ENCODE data around the gene RCOR2.

The RCOR2 gene

DNA sequence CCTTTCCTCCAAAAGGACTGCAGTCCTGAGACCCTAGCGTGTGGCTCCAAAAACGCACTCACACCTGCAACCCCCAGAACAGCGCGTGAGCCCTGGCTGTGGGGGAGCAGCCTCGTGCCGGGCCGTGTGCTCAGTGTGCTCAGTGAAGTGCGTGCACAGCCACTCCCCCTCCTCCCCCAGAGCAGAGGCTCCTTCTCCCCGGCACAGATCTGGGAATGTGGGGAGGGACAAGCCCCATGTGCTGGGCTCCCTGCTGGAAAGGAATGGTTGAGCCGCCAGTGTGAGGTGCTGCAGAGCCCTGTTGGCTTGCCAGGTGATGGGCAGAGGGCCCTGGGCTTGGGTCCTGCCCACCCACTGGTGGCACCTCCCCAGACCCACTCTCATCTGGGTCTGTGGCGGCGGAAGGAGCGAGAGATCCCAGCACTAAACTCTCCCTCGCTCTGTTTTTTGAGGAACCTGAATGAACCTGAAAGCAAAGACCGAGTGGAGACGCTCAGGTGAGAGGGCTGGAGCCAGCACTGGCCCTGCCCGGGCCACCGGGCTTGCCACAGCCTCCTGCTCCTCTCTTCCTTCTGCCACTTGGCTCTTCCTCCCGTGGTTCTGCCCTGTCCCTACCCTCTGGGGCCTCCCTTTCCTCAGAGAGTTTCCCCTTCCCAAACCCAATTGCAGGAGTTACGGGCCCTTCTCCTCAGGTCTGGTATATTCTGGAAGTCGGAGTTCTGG lies 9.0 kb downstream of the RCOR2 start:
- DNase-seq (ENCODE audit: low read depth) = no peak

GRCh38 chr11:63907063-63907462 lies 9.9 kb downstream of the RCOR2 start:
- no peak for DNase-seq (ENCODE audit: low read depth)

- DNase-seq (ENCODE audit: low read depth) = peak; percentile 26
Observed at GRCh38 chr11:63906585-63906984, 10.4 kb downstream of the RCOR2 start.

DNA sequence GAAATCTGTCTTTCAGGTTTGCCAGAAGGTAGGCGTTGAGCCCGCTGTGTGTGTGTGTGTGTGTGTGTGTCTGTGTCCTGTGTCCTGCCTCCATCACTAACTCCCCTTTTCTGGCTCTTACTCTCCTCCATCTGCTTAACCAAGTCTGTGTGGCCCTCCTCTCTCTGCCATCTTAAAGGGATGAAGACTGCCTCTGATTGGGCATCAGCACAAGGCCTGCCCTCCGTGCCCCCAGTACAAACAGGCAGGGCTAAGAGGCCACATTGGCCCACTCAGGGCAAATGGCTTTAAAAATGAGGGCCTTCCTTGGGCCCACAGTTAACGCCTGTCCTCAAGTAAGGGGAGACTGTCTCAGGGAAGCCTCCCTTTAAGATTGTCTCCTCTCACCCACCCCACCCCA lies 10.9 kb downstream of the RCOR2 start:
- no peak for DNase-seq (ENCODE audit: low read depth)

GRCh38 chr11:63905179-63905578 lies 11.8 kb downstream of the RCOR2 start:
- DNase-seq (ENCODE audit: low read depth) = no peak

- no peak for DNase-seq (ENCODE audit: low read depth)
Observed at GRCh38 chr11:63904743-63905142, 12.2 kb downstream of the RCOR2 start.

DNA sequence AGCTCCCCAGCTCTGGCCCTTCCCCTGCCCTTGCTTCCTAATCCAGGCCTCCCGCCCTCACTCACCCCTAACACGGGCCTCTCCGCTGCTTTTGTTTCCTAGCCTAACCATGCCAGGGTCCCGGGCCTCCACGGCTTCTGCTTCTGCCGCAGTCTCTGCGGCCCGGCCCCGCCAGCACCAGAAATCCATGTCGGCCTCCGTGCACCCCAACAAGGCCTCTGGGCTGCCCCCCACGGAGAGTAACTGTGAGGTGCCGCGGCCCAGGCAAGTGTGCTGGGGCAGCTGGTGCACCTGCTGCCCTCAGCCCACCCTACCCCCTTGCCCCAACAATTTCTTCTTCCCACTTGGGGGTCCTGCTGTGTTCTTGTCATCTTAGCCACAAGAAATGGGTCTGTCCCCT lies 13.1 kb downstream of the RCOR2 start:
- no peak for DNase-seq (ENCODE audit: low read depth)

GRCh38 chr11:63901660-63902059 lies 15.3 kb downstream of the RCOR2 start:
- peak; percentile 39 for DNase-seq (ENCODE audit: low read depth)

DNA sequence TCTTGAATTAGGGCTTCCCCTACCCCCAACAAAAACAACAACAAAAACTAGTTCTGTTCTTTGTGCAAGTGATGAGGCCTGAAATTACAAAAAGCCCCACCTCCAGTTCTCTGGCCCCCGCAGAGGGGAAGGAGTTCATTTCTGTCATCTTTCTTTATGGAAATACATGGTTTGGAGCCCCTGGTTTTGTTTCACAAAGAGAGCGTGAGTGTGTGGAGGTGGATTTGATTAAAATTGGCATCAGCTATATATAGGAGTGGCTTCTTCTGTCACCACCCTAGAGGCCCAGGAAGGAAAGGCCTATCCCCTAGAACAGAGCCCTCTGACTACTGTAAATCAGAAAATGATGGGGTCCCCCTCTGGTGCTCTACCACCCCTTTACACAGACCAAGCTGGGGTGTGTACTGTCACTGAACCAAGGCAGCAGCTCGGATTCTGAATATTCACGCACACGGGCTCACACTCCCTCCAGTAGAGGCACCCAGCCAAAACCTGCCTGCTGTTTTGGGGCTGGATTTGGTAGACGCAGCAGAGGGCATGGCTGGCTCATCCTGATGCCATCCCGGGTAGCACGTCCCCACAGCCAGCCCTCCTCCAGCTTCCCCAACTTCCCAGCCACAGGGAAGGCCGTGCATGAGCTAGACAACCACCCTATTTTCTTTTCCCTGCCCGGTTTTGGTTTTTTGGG lies 19.4 kb downstream of the RCOR2 start:
- DNase-seq (ENCODE audit: low read depth) = no peak

DNA sequence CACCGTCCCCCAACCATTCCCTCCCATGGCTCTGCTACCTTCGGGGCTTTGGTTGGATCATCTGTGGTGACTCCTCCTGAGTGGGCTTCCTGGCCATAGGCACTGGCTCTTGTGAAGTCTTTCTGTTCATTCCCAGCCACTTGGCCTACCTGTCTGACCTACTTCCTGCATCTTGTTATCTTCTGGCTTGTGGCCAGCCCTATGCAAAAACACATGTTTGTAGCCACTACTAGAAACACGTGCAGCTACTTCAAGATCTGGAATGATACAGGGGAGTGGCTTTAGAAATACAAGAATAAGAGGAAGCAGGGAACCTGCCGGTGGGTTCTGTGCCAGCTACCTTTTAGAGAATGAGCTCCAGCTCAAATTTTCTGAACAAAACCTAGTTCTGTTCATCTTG lies 20.9 kb downstream of the RCOR2 start:
- no peak for DNase-seq (ENCODE audit: low read depth)

GRCh38 chr11:63893355-63893754 lies 23.6 kb downstream of the RCOR2 start:
- no peak for DNase-seq (ENCODE audit: low read depth)

GRCh38 chr11:63892228-63892627 lies 24.7 kb downstream of the RCOR2 start:
- DNase-seq (ENCODE audit: low read depth) = peak; percentile 52

DNA sequence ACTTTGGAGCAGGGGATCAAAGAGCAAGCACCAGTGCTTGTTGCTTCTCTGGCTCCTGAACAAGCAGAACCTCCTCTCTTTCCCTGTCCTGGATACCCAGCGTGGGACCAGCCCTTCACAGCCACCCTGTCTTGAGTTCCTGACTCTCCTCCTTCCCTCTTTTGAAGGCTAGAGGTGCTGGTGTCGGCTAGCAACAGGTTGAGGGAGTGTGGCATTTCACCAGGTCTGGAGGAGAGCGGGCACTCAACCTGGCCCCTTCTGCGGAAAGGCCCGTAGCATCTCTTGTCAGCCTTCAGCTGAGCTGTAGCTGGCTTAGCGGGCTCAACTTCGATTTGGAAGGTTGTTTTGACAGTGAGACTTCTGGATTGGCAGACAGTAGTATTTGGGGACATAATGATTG lies 26.6 kb downstream of the RCOR2 start:
- no peak for DNase-seq (ENCODE audit: low read depth)

GRCh38 chr11:63889344-63889743 lies 27.6 kb downstream of the RCOR2 start:
- no peak for DNase-seq (ENCODE audit: low read depth)

DNA sequence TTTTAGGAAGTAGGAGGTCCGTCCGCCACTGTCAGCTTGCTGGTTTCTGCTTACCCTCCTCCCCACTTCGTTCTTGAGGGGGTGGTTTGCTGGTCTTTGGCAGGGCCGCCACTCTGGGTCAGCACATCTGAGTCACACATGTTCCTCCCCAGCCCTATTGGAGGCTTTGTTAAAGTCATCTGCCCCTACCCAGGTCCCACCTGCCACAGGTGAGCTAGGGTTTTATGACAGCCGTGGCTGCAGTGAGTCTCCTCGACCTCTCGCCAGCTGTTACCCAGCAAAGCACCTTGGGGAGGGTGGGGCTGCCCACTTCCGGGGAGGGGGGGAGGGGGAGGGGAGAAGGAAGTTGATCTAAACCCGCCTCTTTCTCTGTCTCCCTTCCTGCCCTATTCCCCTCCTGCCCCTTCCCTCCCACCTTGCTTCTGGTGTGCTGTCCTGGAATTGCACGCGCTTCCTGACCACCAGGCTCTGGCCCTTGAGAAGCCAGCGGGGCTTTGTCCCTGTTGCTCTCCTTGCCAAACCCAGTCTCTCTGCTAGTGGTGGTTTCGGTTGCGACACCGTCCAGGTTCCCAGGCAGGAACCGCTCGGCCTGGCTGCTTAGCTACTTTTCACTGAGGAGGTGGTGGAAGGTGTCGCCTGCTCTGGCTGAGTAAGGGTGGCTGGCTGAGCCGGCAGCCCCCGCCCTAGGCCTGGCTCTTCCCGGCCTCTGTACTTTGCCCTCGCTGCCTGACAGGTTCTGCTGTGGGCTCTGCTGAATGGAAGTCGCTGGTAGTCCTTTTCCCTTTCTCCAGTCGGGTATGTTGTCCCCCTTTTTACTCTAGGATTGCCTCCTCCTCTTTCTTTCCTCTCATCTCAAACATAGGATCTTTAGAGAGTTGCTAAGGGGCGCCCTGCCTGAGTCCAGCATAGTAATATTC lies 28.5 kb downstream of the RCOR2 start:
- peak; percentile 76 for DNase-seq (ENCODE audit: low read depth)

GRCh38 chr11:63887386-63887999 lies 29.5 kb downstream of the RCOR2 start:
- peak; percentile 7 for DNase-seq (ENCODE audit: low read depth)

DNA sequence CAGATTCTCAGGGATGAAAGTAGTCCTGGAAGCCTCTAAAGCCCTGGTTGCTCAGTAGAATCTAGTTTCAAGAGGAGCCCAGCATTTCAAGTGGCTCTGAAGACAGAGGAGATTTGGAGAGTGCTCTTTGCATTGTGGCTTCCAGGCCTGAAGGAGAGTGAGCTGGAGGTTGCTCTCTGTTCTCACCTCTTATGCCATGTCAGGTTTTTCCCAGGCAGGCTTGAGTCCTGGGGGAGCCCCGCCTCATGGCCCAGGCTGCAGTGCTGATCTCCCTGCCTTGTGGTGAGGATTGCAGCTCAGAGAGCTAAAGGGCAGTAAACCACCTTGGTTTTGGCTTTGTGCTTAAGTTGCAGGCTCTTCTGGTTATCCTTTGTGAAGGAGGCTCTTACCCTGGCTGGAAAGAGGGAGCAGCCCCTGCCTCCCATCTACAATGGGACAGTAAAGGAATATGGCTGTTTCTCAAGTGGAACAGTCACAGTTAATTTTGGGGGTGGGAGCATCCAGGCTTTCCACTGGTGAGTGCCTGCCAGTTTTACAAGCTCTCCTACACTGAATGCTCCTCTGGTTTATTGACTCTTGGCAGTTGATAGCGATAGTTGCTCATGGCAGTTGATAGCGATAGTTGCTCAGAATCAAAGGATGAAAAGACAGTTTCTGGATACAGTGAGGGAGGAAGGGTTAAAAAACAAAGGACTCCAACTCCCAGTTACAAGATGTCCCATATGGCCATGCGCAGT lies 32.6 kb downstream of the RCOR2 start:
- no peak for DNase-seq (ENCODE audit: low read depth)

DNA sequence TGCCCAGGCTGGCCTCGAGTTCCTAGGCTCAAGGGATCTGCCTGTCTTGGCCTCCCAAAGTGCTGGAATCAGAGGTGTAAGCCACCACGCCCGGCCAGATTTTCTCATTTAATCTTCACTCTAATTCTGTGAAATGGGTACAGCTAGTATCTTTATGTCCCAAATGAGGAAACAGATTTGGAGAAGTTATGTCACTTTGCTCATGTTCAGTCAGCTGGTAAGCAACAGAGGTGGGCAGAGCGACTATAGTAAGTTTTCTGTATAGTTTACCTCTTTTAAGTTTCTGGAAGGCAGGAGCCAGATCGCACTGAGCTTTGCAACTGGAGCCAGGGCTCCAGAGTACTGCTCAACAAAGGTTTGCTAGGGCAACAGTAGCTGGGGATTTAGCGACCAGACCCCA lies 33.2 kb downstream of the RCOR2 start:
- DNase-seq (ENCODE audit: low read depth) = no peak

GRCh38 chr11:63882555-63883242 lies 34.3 kb downstream of the RCOR2 start:
- peak; percentile 18 for DNase-seq (ENCODE audit: low read depth)

- peak; percentile 8 for DNase-seq (ENCODE audit: low read depth)
Observed at GRCh38 chr11:63880403-63880790, 36.6 kb downstream of the RCOR2 start.
